OCI-LY7 (cell line): ENCODE data around the gene RHBDL1. TPM values are rescaled to one million over a fixed set of nuclear protein-coding genes. Genes with fewer than 3 reads are reported as not detected.

Experiments used
- BruUV-seq: library from RNA; stranded (reverse); fragments of 400-500 nt; replicated peaks from 2 replicates; lab custom pipeline; 2021; lab: Mats Ljungman, UMichigan
- CTCF ChIA-PET: fragments of 300-600 bp; sonication (Branson Sonifier 250); formaldehyde crosslinking; loops from one replicate; lab custom pipeline; 2022; ENCODE audit warnings: antibody characterized with exemption; ENCODE audit not compliant: unreplicated experiment; lab: Charles Lee
- POLR2A ChIA-PET: fragments of 300-600 bp; sonication (Branson Sonifier 250); formaldehyde crosslinking; loops from one replicate; lab custom pipeline; 2022; ENCODE audit warnings: antibody characterized with exemption; lab: Charles Lee
- DNase-seq: peaks from one replicate; pipeline ENCODE4 v3.0.0-alpha.2; 2015; ENCODE audit warnings: low spot score
- H2AFZ ChIP-seq: fragments of 200-600 bp; sonication (generic), shearing (Covaris generic); 2 replicates; pipeline ENCODE4 v1.6.1; 2014; ENCODE audit warnings: mild to moderate bottlenecking, antibody characterized with exemption, low read length, moderate library complexity
- H3K27ac ChIP-seq: fragments of 200-600 bp; sonication (generic); 2 replicates; pipeline ENCODE4 v1.5.1; 2014; ENCODE audit warnings: mixed run types, low read depth, mild to moderate bottlenecking, moderate library complexity, low read length, inconsistent platforms; ENCODE audit not compliant: poor library complexity, severe bottlenecking
- H3K36me3 ChIP-seq: fragments of 200-600 bp; sonication (generic); 2 replicates; pipeline ENCODE4 v1.6.1; 2014; ENCODE audit warnings: mild to moderate bottlenecking, antibody characterized with exemption, low read length, moderate library complexity, mixed read lengths; ENCODE audit not compliant: insufficient read depth
- H3K4me1 ChIP-seq: fragments of 200-600 bp; sonication (generic); 2 replicates; pipeline ENCODE4 v1.5.1; 2014; ENCODE audit warnings: mild to moderate bottlenecking, low read length; ENCODE audit not compliant: insufficient read depth, poor library complexity, severe bottlenecking
- H3K4me2 ChIP-seq: fragments of 200-600 bp; sonication (generic); 2 replicates; pipeline ENCODE4 v1.6.1; 2014; ENCODE audit warnings: mild to moderate bottlenecking, low read length
- H3K4me3 ChIP-seq: fragments of 200-600 bp; sonication (generic); 2 replicates; pipeline ENCODE4 v1.5.1; 2014; ENCODE audit warnings: mild to moderate bottlenecking, low read depth, low read length; ENCODE audit not compliant: poor library complexity, severe bottlenecking
- H3K79me2 ChIP-seq: fragments of 200-600 bp; sonication (generic); 2 replicates; pipeline ENCODE4 v1.6.1; 2016; ENCODE audit warnings: low read depth, mild to moderate bottlenecking, low read length, moderate library complexity, mixed read lengths; ENCODE audit not compliant: insufficient read depth
- H3K9me2 ChIP-seq: fragments of 200-600 bp; sonication (generic); 2 replicates; pipeline ENCODE4 v1.6.1; 2016; ENCODE audit warnings: mild to moderate bottlenecking, low read length, mixed read lengths; ENCODE audit not compliant: insufficient read depth
- H3K9me3 ChIP-seq: fragments of 200-600 bp; sonication (generic); 2 replicates; pipeline ENCODE4 v1.6.1; 2014; ENCODE audit warnings: mild to moderate bottlenecking, mixed run types, low read length, mixed read lengths
- H4K20me1 ChIP-seq: fragments of 200-600 bp; sonication (generic); 2 replicates; pipeline ENCODE4 v1.6.1; 2014; ENCODE audit warnings: mild to moderate bottlenecking, antibody characterized with exemption, low read length, moderate library complexity, mixed read lengths; ENCODE audit not compliant: insufficient read depth
- CTCF ChIP-seq: fragments of 200-600 bp; sonication (generic); conservative IDR thresholded peaks from 2 replicates; pipeline ENCODE4 v1.5.1; 2014; ENCODE audit warnings: mild to moderate bottlenecking, antibody characterized with exemption, low read length, moderate library complexity, mixed read lengths
- EZH2phosphoT487 ChIP-seq: fragments of 200-600 bp; sonication (generic); IDR thresholded peaks from 2 replicates; pipeline ENCODE4 v1.6.1; 2018; ENCODE audit warnings: low read depth, borderline replicate concordance, mild to moderate bottlenecking, mixed run types, antibody characterized with exemption, low read length, moderate library complexity, mixed read lengths
- intact Hi-C: fragments of 100-400 bp; cut with micrococcal nuclease; formaldehyde crosslinking; loops from one replicate; pipeline ENCODE4 v1.10.0; 2022; ENCODE audit not compliant: unreplicated experiment
- total RNA-seq, 2 experiments: library from RNA; depleted of rRNA in 1 of 2; stranded (reverse); fragments of >200 nt in 1 of 2; shearing (Covaris generic) in 1 of 2; gene quantifications; 2 replicates each; pipeline ENCODE4 v1.2.3, GENCODE V29; 2014 to 2022

The RHBDL1 gene
- total RNA-seq, 2 experiments from 2014 or later, result 4.2 TPM

GRCh38 chr16:646679-647172 is 28.7 kb upstream of the RHBDL1 start:
- no peak for DNase-seq
- BruUV-seq, result no TSS peak
- Histone ChIP-seq H3K36me3 (no peaks in the 10 kb centered on the region; the same call in 1 of the 2 replicates), H3K9me2 (no peaks in the 10 kb centered on the region), H2AFZ (no peak overlapping the region), H3K4me2 (no peak overlapping the region), H3K27ac (no peak overlapping the region), H3K9me3 (no peaks in the 10 kb centered on the region), H3K4me3 (no peak overlapping the region), H4K20me1 (no peaks in the 10 kb centered on the region), H3K4me1 (peaks cover 32% of the 10 kb centered on the region), H3K79me2 (peaks cover 4% of the 10 kb centered on the region; the same call in 1 of the 2 replicates)
- CTCF ChIA-PET, result no interaction called here
- intact Hi-C loops, result no loop called here
- POLR2A ChIA-PET, result no interaction called here
- TF ChIP-seq EZH2phosphoT487 (no peak), CTCF (no peak)

GRCh38 chr16:647173-647902 is 28.1 kb upstream of the RHBDL1 start:
- POLR2A ChIA-PET, result no interaction called here
- no TSS peak for BruUV-seq
- Histone ChIP-seq H3K4me2 (peak overlapping the region; percentile 77), H4K20me1 (no peaks in the 10 kb centered on the region), H3K4me3 (peak overlapping the region; percentile 70), H3K79me2 (peaks cover 4% of the 10 kb centered on the region; the same call in 1 of the 2 replicates), H3K36me3 (peaks cover 5% of the 10 kb centered on the region), H3K4me1 (peaks cover 32% of the 10 kb centered on the region), H3K27ac (no peak overlapping the region), H3K9me3 (no peaks in the 10 kb centered on the region), H3K9me2 (no peaks in the 10 kb centered on the region), H2AFZ (no peak overlapping the region)
- DNase-seq, result no peak
- intact Hi-C loops, result no loop called here
- no peak for TF ChIP-seq EZH2phosphoT487
- no peak for TF ChIP-seq CTCF
- CTCF ChIA-PET, result no interaction called here
